Caki2 (cell line): ENCODE results near the gene VTI1A. TPM values are rescaled to one million over a fixed set of nuclear protein-coding genes. Genes with fewer than 3 reads are reported as not detected.

Experiments used
- DNase-seq: peaks from one replicate; pipeline ENCODE4 v3.0.0-alpha.2; 2015; ENCODE audit warnings: low read depth
- in situ Hi-C: cut with HindIII; loops from 2 replicates; pipeline ENCODE4 v1.10.0; 2016; ENCODE audit warnings: low sequenced_read_pairs, low pct_unique_long_range_greater_than_20kb, mixed read lengths
- total RNA-seq: library from RNA; depleted of rRNA; stranded (reverse); fragments of >200 nt; shearing (Covaris generic); gene quantifications from 2 replicates; pipeline ENCODE4 v1.2.3, GENCODE V29; 2014; ENCODE audit warnings: low replicate concordance

Gene VTI1A
- total RNA-seq, 1 experiment from 2014 or later = 17.8 TPM

GRCh38 chr10:112771733-112772132 lies 324.7 kb downstream of the VTI1A start:
- in situ Hi-C loops = no loop called here
- no peak for DNase-seq

- in situ Hi-C loops = no loop called here
- no peak for DNase-seq
Observed at GRCh38 chr10:112773783-112774182, 326.8 kb downstream of the VTI1A start.

GRCh38 chr10:112774210-112774609 lies 327.2 kb downstream of the VTI1A start:
- in situ Hi-C loops = no loop called here
- DNase-seq = no peak

GRCh38 chr10:112774798-112775197 lies 327.8 kb downstream of the VTI1A start:
- no peak for DNase-seq

GRCh38 chr10:112775381-112775780 lies 328.4 kb downstream of the VTI1A start:
- no peak for DNase-seq
- in situ Hi-C loops = no loop called here

More at GRCh38 chr10:112774798-112775197, 327.8 kb downstream of the VTI1A start:
- in situ Hi-C loops = no loop called here

GRCh38 chr10:112775892-112776674 lies 329.1 kb downstream of the VTI1A start:
- in situ Hi-C loops = no loop called here
- no peak for DNase-seq

GRCh38 chr10:112778579-112778978 lies 331.6 kb downstream of the VTI1A start:
- in situ Hi-C loops = no loop called here
- no peak for DNase-seq

- DNase-seq = no peak
- in situ Hi-C loops = no loop called here
Observed at GRCh38 chr10:112779025-112779770, 332.2 kb downstream of the VTI1A start.

- DNase-seq = no peak
- in situ Hi-C loops = no loop called here
Observed at GRCh38 chr10:112782200-112782907, 335.3 kb downstream of the VTI1A start.

- in situ Hi-C loops = no loop called here
- no peak for DNase-seq
Observed at GRCh38 chr10:112783351-112784021, 336.5 kb downstream of the VTI1A start.

- in situ Hi-C loops = no loop called here
- DNase-seq = no peak
Observed at GRCh38 chr10:112784022-112784461, 337.0 kb downstream of the VTI1A start.

- in situ Hi-C loops = no loop called here
- no peak for DNase-seq
Observed at GRCh38 chr10:112785089-112785488, 338.1 kb downstream of the VTI1A start.

GRCh38 chr10:112789248-112789647 lies 342.2 kb downstream of the VTI1A start:
- in situ Hi-C loops = no loop called here
- DNase-seq = no peak

- in situ Hi-C loops = no loop called here
- DNase-seq = no peak
Observed at GRCh38 chr10:112790030-112790429, 343.0 kb downstream of the VTI1A start.

GRCh38 chr10:112790921-112791320 lies 343.9 kb downstream of the VTI1A start:
- in situ Hi-C loops = no loop called here
- no peak for DNase-seq

GRCh38 chr10:112791447-112791846 lies 344.4 kb downstream of the VTI1A start:
- in situ Hi-C loops = no loop called here
- DNase-seq = no peak

GRCh38 chr10:112792487-112793201 lies 345.6 kb downstream of the VTI1A start:
- DNase-seq = no peak
- in situ Hi-C loops = no loop called here
